HG02852 (cell line): ENCODE data around the gene CRYL1.

Experiments
- ATAC-seq: cut with Tn5 transposase; IDR thresholded peaks from one replicate; pipeline ENCODE4 v1.9.1; 2021; ENCODE audit warnings: mild to moderate bottlenecking, moderate library complexity; ENCODE audit not compliant: unreplicated experiment

Gene CRYL1

GRCh38 chr13:20387006-20387405 is 138.7 kb downstream of the CRYL1 start:
- ATAC-seq: no peak

DNA sequence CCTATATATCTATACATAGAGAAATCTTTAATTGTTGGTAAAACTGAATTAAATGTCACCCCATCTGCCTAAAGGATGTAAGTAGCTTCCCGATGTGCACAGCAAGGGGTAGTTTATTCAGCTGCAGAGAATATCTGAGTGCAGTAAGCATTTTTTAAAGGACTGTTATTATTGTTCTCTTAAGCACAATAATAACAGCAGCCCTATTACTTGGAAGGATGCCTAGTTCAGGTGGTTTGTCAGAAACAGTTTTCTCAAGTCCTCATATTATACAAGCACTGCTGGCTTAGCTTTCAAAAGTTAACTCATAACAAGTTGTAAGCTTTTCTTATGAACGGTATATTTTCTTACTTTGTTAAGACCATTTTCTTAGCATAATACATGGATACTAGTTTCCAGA is 142.6 kb downstream of the CRYL1 start:
- ATAC-seq: no peak

GRCh38 chr13:20381401-20381800 is 144.3 kb downstream of the CRYL1 start:
- ATAC-seq: no peak

- ATAC-seq: no peak
Observed at GRCh38 chr13:20378721-20379120, 146.9 kb downstream of the CRYL1 start.

- no peak for ATAC-seq
Observed at GRCh38 chr13:20377720-20378119, 147.9 kb downstream of the CRYL1 start.

DNA sequence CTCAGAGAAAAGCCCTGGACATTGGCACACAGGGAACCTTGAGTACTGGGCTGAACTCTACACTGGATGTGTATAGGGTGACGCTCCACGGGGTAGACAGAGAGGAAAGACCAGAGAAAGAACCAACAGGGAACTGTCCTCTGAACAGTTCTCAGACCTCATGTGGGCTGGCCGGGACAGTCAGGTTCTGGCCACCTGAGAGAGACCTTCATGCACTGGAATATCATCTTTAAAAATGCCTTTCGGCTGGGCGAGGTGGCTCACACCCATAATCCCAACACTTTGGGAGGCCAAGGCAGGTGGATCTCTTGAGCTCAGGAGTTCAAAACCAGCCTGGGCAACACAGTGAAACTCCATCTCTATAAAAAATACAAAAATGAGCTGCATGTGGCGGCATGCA is 149.8 kb downstream of the CRYL1 start:
- no peak for ATAC-seq

DNA sequence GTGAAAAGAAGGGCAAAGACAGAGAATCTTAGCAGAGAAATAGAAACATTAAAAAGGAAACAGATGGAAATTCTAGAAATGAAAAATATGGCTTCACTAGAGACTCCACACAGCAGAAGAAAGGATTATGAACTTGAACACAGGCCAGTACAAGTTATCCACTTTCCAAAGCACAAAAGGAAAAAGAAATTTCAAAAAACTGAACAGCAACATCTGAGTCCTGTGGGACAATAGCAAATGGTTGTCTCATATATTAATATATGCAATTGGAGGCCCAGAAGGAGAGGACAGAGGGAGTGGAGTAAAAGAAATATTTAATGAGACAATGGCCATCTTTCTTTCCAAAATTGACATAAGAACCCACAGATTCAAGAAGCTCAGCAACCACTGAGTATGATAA is 151.8 kb downstream of the CRYL1 start:
- no peak for ATAC-seq

- no peak for ATAC-seq
Observed at GRCh38 chr13:20371825-20372224, 153.8 kb downstream of the CRYL1 start.

- ATAC-seq: no peak
Observed at GRCh38 chr13:20370815-20371421, 154.7 kb downstream of the CRYL1 start.

- peak; percentile 93 for ATAC-seq
Observed at GRCh38 chr13:20369886-20370361, 155.7 kb downstream of the CRYL1 start.

DNA sequence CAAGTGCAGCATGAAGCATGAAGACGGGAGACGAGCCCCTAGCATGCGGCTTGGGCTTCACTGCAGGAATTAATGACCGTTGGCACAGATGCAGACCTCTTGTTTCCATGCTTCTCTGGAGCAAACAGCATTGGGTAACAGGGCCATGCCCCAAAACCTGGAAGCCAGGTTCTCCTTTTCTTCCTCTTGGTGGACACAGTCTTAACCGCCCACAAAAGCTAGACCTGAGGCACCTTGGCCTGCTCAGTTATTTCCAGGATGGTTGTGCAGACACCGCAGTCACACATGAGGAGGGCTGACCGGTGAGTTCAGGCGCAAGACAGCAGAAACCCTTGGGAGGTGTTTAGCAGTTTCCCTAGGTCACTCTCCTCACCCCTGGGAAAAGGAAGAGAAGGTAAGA is 159.6 kb downstream of the CRYL1 start:
- ATAC-seq: no peak

DNA sequence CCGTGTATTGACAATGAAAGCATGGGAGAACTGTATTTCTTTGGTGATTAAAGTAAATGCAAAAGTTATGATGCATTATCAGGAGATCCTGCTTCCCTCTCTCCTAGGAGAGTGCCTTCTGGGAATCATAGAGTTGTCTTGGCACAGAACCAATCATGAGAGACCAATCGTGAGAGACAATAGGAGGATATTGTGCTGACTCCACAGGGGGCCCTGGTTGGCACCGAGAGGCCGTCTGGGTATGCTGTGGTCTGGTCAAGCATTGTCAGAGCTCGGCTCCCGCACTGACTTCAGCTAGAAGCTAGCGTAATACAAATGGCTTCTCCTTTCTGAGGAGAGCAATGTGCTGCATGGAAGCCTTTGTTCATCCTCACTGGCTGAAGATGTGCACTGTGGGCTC is 162.1 kb downstream of the CRYL1 start:
- no peak for ATAC-seq

- ATAC-seq: no peak
Observed at GRCh38 chr13:20363172-20363571, 162.5 kb downstream of the CRYL1 start.

- ATAC-seq: no peak
Observed at GRCh38 chr13:20362484-20363041, 163.1 kb downstream of the CRYL1 start.

- no peak for ATAC-seq
Observed at GRCh38 chr13:20360835-20361412, 164.7 kb downstream of the CRYL1 start.

DNA sequence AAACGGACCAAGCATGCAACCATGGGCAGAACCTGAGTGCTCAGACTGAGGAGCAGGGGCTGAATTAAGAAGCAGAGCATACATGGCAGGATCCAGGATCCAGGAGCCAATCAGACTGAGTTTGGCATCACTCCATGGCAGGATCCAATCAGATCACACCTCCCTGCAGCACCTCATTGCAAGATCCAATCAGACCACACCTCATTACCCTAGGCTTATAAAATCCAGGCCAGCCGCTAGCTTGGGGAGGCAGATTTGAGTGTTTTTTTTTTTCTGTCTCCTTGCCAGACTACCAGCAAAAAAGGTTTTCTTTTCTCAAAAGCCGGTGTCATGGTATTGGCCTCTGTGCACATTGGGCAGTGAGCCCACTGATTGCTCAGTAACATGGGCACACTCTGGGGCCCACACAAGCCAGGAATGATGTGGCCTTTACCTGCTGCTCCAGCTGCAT is 165.6 kb downstream of the CRYL1 start:
- no peak for ATAC-seq

DNA sequence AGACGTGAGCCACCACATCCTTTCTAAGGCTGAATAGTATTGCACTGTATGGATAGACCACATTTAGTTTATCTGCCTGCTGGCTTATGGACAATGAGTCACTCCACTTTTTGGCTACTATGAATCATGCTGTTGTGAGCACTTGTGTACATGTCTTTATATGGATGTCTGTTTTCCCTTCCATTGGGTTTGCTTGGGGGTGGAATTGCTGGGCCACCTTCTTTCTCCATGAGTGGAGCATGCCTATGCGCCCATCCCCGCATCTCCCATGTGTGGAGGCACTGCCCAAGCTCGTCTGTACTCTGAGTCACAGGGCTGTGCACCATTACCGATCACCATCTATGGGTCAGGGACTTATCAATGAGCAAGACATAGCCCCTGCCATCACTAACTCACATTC is 166.3 kb downstream of the CRYL1 start:
- ATAC-seq: no peak

- no peak for ATAC-seq
Observed at GRCh38 chr13:20358022-20358421, 167.6 kb downstream of the CRYL1 start.

DNA sequence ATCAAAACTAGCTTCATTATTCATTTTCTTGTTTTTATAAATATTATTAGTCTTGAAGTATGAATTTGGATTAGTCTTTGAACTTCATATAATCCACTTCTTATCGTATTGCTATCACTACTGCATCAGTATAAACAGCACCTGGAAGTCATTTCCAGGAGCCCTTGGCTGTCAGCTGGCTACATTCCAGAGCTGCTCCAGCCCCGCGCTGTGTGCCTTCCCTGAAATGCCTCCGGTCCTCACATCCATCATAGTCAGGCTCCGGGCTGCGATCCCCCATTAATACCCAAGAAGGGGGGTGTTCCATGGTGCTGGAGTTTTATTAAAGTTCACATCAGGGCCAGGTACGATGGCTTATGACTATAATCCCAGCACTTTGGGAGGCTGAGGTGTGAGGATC is 169.2 kb downstream of the CRYL1 start:
- no peak for ATAC-seq

- no peak for ATAC-seq
Observed at GRCh38 chr13:20354722-20355121, 170.9 kb downstream of the CRYL1 start.

GRCh38 chr13:20353973-20354372 is 171.7 kb downstream of the CRYL1 start:
- ATAC-seq: no peak
